ENCODE results near the gene HIF1AN.

DNA sequence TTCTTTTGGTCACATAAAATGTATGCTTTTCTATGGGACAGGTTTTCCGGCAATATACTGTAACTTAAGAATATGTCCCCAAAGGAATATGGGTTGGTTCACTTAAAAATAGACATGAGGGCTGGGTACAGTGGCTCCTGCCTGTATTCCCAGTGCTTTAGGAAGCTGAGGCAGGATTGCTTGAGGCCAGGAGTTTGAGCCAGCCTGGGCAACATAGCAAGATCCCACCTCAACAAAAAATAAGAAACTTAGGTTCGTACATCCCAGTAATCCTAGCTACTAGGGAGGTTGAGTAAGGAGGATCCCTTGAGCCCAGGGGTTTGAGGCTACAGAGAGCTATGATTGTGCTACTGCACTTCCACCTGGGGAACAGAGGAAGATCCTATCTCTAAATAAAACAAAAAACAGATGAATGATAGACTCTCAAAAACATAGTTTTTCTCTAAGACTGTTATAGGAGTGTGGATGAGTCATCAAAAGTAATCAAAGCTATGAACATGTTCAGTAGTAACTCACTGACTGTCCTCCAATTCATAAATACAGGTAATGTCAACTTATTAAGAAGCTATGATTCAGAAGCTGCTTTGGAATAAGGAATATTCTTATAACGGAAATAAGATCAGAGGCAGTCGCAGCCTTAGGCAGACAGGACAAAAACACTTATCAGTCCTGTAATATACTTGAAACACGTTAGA lies 13.5 kb upstream of the HIF1AN start:
- TF ChIP-seq, protein P1, sequence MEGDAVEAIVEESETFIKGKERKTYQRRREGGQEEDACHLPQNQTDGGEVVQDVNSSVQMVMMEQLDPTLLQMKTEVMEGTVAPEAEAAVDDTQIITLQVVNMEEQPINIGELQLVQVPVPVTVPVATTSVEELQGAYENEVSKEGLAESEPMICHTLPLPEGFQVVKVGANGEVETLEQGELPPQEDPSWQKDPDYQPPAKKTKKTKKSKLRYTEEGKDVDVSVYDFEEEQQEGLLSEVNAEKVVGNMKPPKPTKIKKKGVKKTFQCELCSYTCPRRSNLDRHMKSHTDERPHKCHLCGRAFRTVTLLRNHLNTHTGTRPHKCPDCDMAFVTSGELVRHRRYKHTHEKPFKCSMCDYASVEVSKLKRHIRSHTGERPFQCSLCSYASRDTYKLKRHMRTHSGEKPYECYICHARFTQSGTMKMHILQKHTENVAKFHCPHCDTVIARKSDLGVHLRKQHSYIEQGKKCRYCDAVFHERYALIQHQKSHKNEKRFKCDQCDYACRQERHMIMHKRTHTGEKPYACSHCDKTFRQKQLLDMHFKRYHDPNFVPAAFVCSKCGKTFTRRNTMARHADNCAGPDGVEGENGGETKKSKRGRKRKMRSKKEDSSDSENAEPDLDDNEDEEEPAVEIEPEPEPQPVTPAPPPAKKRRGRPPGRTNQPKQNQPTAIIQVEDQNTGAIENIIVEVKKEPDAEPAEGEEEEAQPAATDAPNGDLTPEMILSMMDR (IDR thresholded peaks at IDR 0.05; ENCODE audit: borderline replicate concordance, extremely low read depth, low read length, poor library complexity, severe bottlenecking): no peak
- no peak for TF ChIP-seq EZH2 (IDR thresholded peaks at IDR 0.05; ENCODE audit: borderline replicate concordance, low read depth, low read length, severe bottlenecking)

Measured in DND-41 (cell line).